NCI-H1417 treated with DMSO at 0.1 percent for 48 hours (cell line): Measurements from ENCODE around the gene DOCK10.
"Not testable (repeated sequence)": the region's sequence is repeated elsewhere in the genome, so short reads cannot be mapped to it uniquely, and the experiment has no call there.

Source experiments
- DNase-seq: peaks from one replicate; lab custom pipeline; 2025; lab: John Stamatoyannopoulos, UW

Gene DOCK10

GRCh38 chr2:224918626-224919471, 123.4 kb downstream of the DOCK10 start:
- DNase-seq, result no peak

- not testable (repeated sequence) for DNase-seq
Measured at GRCh38 chr2:224917246-224917645, 125.0 kb downstream of the DOCK10 start.

- no peak for DNase-seq
Measured at GRCh38 chr2:224915136-224915535, 127.1 kb downstream of the DOCK10 start.

- no peak for DNase-seq
Measured at GRCh38 chr2:224910574-224910925, 131.7 kb downstream of the DOCK10 start.

- DNase-seq, result peak; percentile 20
Measured at GRCh38 chr2:224909885-224910573, 132.2 kb downstream of the DOCK10 start.

- no peak for DNase-seq
Measured at GRCh38 chr2:224908818-224909217, 133.4 kb downstream of the DOCK10 start.

GRCh38 chr2:224904381-224904780, 137.9 kb downstream of the DOCK10 start:
- DNase-seq, result no peak

- DNase-seq, result no peak
Measured at GRCh38 chr2:224903621-224904020, 138.6 kb downstream of the DOCK10 start.

GRCh38 chr2:224901121-224901676, 141.1 kb downstream of the DOCK10 start:
- no peak for DNase-seq

GRCh38 chr2:224895377-224895776, 146.9 kb downstream of the DOCK10 start:
- DNase-seq, result no peak

- DNase-seq, result no peak
Measured at GRCh38 chr2:224894356-224894755, 147.9 kb downstream of the DOCK10 start.

GRCh38 chr2:224893848-224894247, 148.4 kb downstream of the DOCK10 start:
- no peak for DNase-seq

GRCh38 chr2:224892574-224893204, 149.6 kb downstream of the DOCK10 start:
- no peak for DNase-seq

- DNase-seq, result no peak
Measured at GRCh38 chr2:224890372-224890771, 151.9 kb downstream of the DOCK10 start.

- DNase-seq, result no peak
Measured at GRCh38 chr2:224887141-224887540, 155.1 kb downstream of the DOCK10 start.

GRCh38 chr2:224885836-224886547, 156.3 kb downstream of the DOCK10 start:
- DNase-seq, result no peak

- no peak for DNase-seq
Measured at GRCh38 chr2:224885291-224885690, 157.0 kb downstream of the DOCK10 start.

GRCh38 chr2:224884188-224884587, 158.1 kb downstream of the DOCK10 start:
- no peak for DNase-seq

- no peak for DNase-seq
Measured at GRCh38 chr2:224883700-224884099, 158.6 kb downstream of the DOCK10 start.

- no peak for DNase-seq
Measured at GRCh38 chr2:224883172-224883516, 159.1 kb downstream of the DOCK10 start.

GRCh38 chr2:224882291-224883171, 159.7 kb downstream of the DOCK10 start:
- DNase-seq, result no peak
